Measurements from ENCODE around the gene MYH7B. TPM values are rescaled to one million over a fixed set of nuclear protein-coding genes. Genes with fewer than 3 reads are reported as not detected.
A peak's percentile ranks its signal among the peaks of the same experiment; 100 is the strongest.

MYH7B gene
- total RNA-seq, 3 donors from 2014 or later: 0.66 to 1.1 (median 0.73) TPM

DNA sequence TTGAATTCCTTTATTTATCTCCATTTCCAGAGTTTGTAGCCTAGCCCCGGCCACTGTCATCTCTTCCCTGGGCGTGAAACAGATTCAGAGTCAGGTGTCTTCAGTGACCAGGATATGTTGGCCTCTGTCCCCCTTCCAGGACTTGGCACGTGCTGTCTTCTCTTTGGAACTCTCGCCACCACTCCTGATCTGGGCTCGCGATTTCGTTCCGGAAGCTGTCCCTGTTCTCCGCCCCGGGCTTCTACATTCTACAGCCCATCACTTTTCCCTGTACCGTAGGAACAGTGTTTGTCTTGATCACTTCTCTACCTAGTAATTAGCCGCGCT is 801 bp upstream of the MYH7B start:
- H3K27ac ChIP-seq: peak overlapping the region; percentile 90 to 94
- H3K9me3 ChIP-seq: no peaks in the 10 kb centered on the region
- peaks cover 0 to 4% of the 10 kb centered on the region in 2 donors for H3K4me1 ChIP-seq
- intact Hi-C loops (cut with DNase I; ENCODE audit: low total_unique reads): loop anchor here (5.0 kb wide), 1 partner anchor 83 kb away; the partner anchor contains the start of gene GGT7
- no peak for DNase-seq (ENCODE audit: low spot score in 2 of 2)
- no peaks in the 10 kb centered on the region for H3K27me3 ChIP-seq
- H3K4me3 ChIP-seq: peak overlapping the region; percentile 56 to 81 (median 71)
- H3K36me3 ChIP-seq: no peaks in the 10 kb centered on the region
- TF ChIP-seq, protein P1, sequence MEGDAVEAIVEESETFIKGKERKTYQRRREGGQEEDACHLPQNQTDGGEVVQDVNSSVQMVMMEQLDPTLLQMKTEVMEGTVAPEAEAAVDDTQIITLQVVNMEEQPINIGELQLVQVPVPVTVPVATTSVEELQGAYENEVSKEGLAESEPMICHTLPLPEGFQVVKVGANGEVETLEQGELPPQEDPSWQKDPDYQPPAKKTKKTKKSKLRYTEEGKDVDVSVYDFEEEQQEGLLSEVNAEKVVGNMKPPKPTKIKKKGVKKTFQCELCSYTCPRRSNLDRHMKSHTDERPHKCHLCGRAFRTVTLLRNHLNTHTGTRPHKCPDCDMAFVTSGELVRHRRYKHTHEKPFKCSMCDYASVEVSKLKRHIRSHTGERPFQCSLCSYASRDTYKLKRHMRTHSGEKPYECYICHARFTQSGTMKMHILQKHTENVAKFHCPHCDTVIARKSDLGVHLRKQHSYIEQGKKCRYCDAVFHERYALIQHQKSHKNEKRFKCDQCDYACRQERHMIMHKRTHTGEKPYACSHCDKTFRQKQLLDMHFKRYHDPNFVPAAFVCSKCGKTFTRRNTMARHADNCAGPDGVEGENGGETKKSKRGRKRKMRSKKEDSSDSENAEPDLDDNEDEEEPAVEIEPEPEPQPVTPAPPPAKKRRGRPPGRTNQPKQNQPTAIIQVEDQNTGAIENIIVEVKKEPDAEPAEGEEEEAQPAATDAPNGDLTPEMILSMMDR (IDR thresholded peaks at IDR 0.05): no peak
- TF ChIP-seq POLR2AphosphoS5 (IDR thresholded peaks at IDR 0.05) (no peak), POLR2A (IDR thresholded peaks at IDR 0.05) (no peak)

DNA sequence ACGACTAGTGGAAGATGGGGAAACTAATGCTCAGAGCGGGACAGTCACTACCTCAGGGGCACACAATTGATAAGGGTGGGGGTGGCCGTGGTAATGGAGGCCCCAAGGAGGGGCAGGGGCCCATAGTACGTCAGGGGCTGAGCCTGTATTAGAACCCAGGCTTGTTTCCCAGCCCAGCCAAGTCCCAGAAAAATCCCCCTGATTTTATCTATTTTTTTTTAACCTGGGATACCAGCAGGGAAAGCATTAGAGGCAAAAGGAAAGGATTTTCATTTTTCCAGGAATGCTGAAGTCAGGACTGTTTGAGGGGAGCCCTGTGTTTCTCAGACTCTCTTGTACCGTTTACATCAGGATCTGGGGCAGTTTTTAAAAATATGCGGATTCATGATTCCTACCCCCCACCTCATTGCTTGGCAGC is 382 bp downstream of the MYH7B start:
- DNase-seq (ENCODE audit: low spot score in 2 of 2): no peak
- H3K27ac ChIP-seq: peak overlapping the region; percentile 90 to 94
- TF ChIP-seq, protein P1 (IDR thresholded peaks at IDR 0.05): no peak
- TF ChIP-seq POLR2A (IDR thresholded peaks at IDR 0.05) (no peak), POLR2AphosphoS5 (IDR thresholded peaks at IDR 0.05) (no peak)
- peak overlapping the region; percentile 56 to 81 (median 71) for H3K4me3 ChIP-seq
- no peaks in the 10 kb centered on the region for H3K27me3 ChIP-seq
- intact Hi-C loops (cut with DNase I; ENCODE audit: low total_unique reads): loop anchor here (5.0 kb wide), 1 partner anchor 84 kb away; the partner anchor contains the start of gene GGT7
- no peaks in the 10 kb centered on the region for H3K9me3 ChIP-seq
- H3K4me1 ChIP-seq: peaks cover 0 to 4% of the 10 kb centered on the region in 2 donors
- H3K36me3 ChIP-seq: no peaks in the 10 kb centered on the region

DNA sequence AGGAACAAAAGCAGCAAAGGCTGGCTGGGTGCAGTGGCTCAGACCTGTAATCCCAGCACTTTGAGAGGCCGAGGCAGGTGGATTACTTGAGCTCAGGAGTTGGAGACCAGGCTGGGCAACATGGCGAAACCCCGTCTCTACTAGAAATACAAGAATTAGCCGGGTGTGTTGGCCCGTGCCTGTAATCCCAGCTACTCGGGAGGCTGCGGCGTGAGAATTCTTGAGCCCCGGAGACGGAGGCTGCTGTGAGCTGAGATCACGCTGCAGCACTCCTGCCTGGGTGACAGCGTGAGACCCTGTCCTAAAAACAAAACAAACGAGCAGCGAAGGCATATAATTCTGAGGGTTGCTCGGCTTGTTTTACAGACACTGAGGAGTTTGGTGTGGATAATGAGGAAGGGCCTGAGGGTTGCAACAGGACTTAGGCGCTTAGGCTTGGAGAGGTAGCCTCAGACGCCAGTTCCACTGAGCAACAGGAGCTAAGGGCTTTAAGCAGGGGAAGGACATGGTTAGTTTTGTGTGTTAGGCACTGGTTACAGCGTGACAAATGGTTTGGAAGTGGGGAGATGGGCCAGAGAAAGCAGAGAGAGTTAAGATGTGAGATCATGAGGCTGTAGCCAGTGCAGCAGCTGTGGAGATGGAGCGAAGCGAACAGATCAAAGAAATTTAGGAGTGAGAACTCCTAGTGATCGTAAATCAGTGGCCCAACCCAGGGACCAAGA is 1.2 kb downstream of the MYH7B start:
- Histone ChIP-seq H3K9me3 (no peaks in the 10 kb centered on the region), H3K27me3 (no peaks in the 10 kb centered on the region), H3K36me3 (no peaks in the 10 kb centered on the region), H3K4me3 (no peak overlapping the region), H3K4me1 (peaks cover 0 to 4% of the 10 kb centered on the region in 2 donors), H3K27ac (peak overlapping the region in 1 of 2 donors; percentile 94)
- intact Hi-C loops (cut with DNase I; ENCODE audit: low total_unique reads): loop anchor here (5.0 kb wide), 1 partner anchor 85 kb away; the partner anchor contains the start of gene GGT7
- no peak for DNase-seq (ENCODE audit: low spot score in 2 of 2)
- TF ChIP-seq, protein P1 (IDR thresholded peaks at IDR 0.05): no peak
- TF ChIP-seq POLR2AphosphoS5 (IDR thresholded peaks at IDR 0.05) (no peak), POLR2A (IDR thresholded peaks at IDR 0.05) (no peak)

DNA sequence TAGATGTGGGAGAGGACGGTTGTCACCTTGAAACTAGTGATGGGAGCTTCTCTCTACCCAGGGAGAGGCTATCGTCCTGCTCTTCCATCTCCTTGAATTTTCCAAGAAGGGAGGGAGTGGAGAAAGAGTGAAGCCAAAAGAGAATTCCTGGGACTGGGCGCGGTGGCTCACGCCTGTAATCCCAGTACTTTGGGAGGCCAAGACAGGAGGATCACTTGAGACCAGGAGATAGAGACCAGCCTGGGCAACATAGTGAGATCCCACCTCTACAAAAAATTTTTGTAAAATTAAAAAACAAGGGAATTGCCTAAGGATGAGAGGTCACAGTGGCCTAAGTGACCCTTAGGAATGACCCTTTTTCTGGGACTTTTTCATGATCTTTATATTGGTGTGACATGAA is 8.8 kb downstream of the MYH7B start:
- DNase-seq (ENCODE audit: low spot score in 2 of 2): no peak
- Histone ChIP-seq H3K27me3 (no peaks in the 10 kb centered on the region), H3K4me1 (no peaks in the 10 kb centered on the region), H3K9me3 (no peaks in the 10 kb centered on the region), H3K4me3 (no peak overlapping the region), H3K36me3 (no peaks in the 10 kb centered on the region), H3K27ac (no peak overlapping the region)
- intact Hi-C loops (cut with DNase I; ENCODE audit: low total_unique reads): no loop called here
- no peak for TF ChIP-seq POLR2A (IDR thresholded peaks at IDR 0.05)
- no peak for TF ChIP-seq POLR2AphosphoS5 (IDR thresholded peaks at IDR 0.05)

DNA sequence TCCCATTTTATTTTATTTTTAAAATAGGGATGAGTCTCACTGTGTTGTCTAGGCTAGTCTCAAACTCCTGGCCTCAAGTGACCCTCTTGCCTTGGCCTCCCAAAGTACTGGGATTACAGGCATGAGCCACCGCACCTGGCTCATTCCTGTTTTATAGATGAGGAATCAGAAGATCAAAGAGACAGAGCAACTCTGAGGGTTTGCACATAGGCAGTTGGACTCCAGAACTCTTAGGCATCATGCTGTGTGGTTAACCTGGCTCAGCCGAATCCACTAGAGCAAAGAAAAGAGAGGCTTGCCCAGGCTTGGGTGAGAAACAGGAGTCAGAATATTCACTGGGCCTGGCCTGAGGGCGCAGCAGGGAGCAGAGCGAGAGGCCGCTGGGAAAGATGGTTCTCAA is 9.4 kb downstream of the MYH7B start:
- intact Hi-C loops (cut with DNase I; ENCODE audit: low total_unique reads): no loop called here
- Histone ChIP-seq H3K4me3 (no peak overlapping the region), H3K9me3 (no peaks in the 10 kb centered on the region), H3K36me3 (no peaks in the 10 kb centered on the region), H3K27ac (no peak overlapping the region), H3K4me1 (no peaks in the 10 kb centered on the region), H3K27me3 (no peaks in the 10 kb centered on the region)
- no peak for TF ChIP-seq POLR2A (IDR thresholded peaks at IDR 0.05)
- TF ChIP-seq, protein P1 (IDR thresholded peaks at IDR 0.05): no peak
- TF ChIP-seq POLR2AphosphoS5 (IDR thresholded peaks at IDR 0.05): no peak
- DNase-seq (ENCODE audit: low spot score in 2 of 2): no peak
